Germinal center (tissue), 1 donor: ENCODE data around the gene MAP7D1.

Source experiments
- DNase-seq: peaks from one replicate; pipeline ENCODE4 v3.0.0; 2012; ENCODE audit warnings: mixed read lengths, low spot score

MAP7D1 gene

DNA sequence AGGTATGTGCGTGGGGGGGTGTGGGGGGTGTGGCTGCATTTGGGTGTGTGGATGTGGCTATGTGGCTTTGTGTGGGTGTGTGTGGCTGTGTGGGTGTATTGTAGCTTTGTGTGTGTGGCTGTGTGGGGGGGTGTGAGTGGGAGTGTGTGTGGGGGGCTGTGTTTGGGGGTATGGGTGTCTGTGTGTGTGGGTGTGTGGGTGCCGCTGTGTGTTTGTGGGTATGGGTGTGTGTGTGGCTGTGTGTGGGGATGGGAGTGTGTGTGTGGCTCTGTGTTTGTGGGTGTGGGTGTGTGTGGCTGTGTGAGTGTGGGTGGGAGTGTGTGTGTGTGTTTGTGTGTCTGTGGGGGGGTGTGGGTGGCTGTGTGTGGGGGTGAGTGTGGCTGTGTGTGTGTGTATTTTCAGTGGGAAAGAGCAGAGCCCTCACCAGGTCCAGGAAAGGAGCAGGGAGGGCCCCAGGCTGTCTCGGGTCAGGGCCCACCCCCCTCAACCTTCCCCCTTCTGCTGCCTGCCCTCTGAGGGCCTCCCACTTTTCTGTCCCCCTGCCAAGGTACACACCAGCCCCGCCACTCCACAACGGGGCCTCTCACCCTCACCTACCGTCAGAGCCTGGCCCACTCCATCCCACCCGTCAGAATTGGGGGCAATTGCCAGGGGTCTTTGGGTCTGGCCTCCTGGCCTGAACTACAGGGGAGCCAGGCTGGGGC lies 29.0 kb upstream of the MAP7D1 start:
- no peak for DNase-seq

DNA sequence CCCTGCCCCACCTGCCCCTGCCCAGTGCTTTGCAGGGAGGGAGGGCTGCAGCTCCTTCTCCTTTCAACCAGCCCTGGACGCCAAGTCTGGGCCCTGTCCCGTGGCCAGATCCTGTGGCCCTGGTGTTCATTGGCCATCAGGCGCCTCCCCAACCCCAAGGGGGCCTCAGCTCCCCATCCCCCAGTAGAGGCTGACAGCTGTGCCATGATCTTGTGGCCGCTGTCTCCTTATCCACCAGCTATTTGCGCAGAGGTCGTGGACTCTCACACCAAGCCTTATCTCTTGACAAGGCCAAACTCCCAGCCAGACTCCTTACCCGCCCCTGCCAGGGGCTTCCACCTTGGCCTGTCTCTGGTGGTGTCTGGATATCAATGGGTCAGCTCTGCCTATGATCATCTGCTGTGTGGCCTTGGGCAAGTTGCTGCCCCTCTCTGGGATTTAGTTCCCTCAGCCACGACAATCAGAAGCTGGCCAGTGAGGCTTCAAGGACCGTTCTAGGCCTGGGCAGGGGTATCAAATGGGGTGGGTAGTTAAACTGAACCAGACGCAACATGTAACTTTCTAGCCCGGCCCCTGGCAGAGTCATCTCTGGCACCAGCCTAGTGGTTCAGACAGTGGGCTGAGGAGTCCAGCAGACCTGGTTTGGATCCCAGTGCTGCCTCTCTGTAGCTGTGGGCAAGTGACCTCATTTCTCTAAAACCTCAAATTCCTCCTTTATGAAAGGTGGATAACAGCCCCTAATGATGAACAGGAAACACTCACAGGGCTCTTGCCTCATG lies 27.6 kb upstream of the MAP7D1 start:
- no peak for DNase-seq

DNA sequence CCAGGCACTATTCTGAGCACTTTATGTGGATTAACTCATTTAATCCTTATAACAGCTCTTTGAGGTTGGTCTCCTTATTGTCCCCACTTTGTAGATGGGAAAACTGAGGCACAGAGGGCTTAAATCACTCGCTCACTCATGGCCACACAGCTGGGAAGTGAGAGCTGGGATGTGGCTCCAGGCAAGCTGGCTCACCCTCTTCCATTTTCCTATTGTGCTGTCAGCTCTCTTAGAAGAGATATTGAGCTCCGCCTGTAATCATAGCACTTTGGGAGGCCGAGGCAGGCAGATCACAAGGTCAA lies 27.1 kb upstream of the MAP7D1 start:
- no peak for DNase-seq

DNA sequence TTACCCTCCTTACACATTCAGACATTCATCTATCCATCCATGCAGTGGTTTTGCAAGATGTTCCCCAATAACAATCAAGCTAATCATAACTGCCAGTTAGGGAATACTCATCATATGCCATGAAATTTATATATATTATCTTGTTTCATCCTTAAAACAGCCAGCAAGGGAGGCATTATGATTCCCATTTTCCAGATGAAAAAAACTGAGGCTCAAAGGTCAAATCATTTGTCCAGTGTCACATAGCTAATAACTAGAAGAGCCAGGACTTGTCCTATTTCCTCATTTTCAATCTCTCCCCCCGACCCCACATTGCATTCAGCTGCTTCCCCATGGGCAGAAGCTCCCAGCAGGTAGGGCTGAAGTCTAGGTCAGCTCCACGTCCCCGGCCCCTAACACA lies 23.9 kb upstream of the MAP7D1 start:
- no peak for DNase-seq

DNA sequence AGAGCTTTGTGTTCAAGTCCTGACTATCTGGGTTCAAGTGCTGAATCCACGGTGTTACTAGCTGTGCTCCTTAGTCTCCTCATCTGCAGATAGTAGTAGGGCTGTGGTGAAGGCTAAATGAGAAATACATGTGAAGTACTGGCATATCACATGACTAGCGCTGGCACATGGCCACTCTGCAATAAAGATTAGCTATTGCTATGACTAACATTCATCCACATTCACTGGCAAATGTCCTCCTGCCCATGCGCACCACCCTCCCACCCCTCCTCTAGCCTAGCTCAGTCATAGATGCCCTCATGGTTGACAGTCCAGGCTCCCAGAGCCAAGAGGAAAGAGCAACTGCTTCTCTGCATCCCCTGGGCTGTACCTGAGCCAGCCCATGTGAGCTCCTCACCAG lies 22.5 kb upstream of the MAP7D1 start:
- DNase-seq: no peak

DNA sequence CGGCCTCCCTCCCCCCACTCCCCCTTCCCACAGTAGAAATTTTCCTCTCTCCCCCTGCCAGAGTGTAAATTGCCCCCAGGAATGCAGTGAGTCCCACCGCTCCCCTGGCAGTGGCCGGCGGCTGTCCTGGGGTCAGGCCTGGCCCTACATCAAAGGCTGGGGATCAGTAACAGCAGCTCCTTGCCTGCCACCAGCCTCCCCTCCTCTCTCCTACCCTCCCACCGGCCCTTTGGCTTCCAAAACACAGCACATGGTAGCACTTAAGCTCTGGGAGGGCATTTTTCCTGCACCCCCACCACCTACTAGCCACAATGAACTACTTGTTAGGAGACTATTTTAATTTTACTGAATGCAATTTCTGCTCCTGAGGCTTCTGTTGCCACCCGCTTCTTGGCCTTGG lies 21.9 kb upstream of the MAP7D1 start:
- DNase-seq: no peak

DNA sequence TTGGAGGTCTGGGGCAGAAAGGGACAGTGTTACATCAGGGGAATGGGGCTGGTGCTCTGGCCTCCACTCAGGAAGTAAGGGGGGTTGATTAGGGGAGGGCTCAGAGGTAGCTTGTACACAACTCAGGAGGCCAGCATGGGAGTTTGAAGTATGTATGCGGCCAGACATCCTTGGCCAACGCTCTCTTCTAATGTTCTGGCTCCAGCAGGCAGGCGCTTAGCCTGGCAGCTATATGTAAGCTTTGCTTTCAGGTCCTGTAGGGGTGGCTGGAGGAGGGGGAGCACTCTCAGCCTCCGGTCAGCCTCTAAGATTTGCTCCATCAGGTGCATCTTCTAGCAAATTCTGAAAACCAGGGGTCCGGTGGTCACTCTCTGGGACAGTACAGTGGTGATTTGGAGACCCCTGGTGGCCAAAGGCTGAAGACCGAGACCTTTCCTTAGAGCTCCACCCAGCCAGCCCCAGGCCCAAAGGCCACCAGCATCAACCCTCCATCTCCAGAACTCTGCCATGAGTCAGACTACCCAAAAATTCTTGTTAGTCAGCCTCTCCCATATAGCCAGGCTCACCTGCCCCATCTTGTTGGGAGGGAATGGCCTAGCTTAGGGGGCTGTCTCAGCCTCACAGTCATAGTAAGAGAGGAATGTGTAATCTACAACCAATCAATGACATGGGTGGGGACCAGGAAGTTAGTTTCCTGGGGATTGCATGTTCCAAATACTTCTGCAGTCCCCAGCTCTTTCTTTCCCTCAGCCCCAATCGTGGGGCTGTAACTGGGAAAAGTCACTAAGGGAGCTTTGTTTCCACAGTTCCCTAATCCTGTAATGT lies 21.2 kb upstream of the MAP7D1 start:
- peak; percentile 55 for DNase-seq

DNA sequence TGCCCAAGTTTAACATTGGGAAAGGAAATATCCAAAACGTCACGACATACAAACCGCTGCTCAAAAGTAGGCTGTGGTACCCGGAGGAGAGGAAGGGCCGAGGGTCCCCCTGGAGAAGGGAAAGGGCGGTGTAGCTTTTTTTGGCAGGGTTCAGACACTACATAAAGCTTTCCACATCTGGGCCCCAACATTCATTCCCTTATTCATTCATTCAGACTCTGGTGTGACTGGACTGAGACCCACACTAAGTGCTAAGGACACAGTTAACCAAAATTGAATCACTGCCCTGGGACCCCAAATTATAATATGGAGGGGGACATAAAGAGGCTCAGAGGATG lies 20.7 kb upstream of the MAP7D1 start:
- no peak for DNase-seq

DNA sequence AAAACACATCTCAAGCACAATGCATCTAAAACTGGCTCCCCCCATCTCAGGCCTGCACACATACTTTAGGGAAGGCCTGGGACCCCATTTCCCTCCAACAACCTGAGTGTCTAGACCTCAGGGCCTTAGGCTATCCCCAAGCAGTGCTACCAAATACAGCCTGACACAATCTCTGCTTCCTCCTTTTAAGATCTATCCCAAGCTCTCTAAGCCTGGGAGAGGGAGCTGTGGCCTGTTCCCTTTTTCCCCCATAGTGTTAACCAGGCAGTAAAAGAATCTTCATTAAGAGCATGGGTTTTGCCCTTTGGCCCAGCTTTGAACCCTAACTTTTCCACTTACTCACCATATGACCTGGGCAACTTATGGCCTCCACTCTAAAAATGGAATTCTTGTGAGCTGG lies 20.2 kb upstream of the MAP7D1 start:
- DNase-seq: no peak

DNA sequence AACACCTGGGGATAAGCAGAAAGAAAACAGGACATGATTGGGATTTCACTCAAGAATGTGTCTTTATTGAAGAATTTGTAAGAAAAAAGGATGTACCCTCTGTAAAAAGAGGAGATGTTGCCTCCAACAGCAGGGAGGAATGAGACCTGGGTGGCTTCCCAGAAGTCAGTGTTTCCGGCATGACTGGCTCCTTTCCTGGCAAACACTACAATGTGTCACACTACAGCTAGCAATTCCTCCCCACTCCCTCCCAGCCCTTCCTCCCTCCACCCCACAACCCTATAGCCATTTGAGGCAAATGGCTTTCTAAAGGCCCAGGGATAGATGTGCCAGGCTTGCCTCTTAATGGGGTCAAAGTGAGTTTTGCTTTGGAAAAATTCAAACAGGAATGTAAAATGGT lies 19.4 kb upstream of the MAP7D1 start:
- DNase-seq: no peak

DNA sequence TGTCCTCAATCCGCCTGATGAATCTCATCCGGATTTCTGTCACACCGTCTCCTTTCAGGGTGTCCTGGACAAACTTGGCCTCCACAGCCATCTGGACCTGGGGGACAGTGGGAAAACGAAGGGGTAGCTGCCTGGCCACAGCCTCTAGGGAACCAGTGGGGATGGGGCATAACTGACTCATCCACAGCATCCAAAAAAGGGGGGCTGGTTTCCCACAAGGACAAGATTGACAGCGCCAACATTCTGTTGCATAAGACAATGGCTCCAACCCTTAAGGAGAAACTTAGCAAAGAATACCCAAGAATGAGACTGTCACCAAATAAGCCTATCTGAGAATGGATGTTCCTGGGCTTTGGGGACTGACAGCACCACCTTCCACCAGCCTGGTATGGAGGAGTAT lies 18.7 kb upstream of the MAP7D1 start:
- no peak for DNase-seq

DNA sequence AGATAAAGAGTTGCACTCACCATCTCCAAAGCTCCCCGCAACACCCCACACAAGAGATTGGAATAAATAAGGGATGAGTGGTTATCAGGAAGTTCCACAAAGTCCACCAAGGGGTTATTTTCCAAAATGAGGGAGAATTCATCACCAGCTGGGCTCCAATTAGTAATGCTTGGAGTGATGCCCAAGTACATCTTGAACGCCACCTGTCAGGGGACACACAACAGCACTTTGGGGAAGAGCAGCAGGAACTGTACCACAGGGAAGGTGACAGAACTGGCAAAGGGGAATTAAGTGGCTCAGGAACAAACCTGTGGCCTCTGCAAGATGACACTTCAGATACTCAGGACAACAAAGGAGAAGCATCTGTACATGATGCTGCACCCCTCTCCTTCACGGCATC lies 18.2 kb upstream of the MAP7D1 start:
- no peak for DNase-seq

DNA sequence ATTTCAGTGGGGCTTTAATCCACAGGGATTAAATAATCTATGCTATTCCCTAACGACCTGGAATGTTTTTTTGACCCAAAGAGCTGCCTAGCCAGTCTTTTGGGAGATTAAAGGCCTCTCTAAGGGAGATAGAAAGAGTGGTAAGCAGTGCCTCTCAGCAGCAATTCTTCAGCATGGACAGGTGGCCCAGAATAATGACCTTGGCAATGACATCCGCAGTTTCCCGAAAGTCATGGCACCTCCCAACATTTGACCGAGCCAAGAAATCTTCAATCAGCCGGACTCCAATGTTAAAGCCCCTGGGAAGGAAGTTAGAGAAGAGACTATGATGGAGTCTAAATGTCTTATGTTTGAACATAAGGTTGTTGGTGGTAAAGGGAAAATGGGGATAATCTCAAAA lies 16.4 kb upstream of the MAP7D1 start:
- no peak for DNase-seq

DNA sequence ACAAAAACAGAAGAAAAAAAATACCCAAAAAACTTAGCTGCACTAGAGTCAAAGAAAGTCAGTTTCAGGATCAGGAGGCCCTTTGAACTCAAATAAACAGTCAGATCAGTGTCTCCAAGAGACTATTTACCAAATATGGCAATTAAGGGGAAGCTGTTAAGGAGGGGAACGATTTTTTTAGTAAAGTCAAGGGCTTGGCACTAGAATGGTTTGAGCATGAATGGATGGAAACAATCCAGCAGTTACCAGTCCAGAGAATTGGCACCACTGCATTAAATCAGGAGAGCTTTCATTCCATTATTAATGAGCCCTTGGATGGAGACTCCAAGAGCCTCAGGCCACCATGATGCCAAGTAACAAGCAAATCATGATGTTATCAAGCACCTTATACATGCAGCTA lies 13.8 kb upstream of the MAP7D1 start:
- DNase-seq: no peak

DNA sequence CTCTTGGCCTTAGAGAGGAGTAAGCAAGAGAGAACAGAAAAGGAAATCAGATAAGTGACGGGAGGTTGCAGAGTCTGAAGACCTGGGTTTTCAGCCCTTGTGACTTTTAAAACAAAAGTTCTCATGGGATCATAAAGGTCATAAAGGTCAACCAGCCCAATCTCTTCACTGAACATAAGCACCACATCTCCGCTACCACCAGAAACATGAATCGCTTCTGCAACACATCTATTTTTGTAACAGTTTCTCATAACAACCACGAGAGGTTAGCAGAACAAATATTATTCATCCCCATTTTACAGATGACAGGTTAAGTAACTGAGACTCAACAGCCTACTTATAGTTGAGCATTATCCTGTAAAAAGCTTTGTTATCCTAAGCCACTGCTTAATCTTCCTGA lies 12.5 kb upstream of the MAP7D1 start:
- no peak for DNase-seq

DNA sequence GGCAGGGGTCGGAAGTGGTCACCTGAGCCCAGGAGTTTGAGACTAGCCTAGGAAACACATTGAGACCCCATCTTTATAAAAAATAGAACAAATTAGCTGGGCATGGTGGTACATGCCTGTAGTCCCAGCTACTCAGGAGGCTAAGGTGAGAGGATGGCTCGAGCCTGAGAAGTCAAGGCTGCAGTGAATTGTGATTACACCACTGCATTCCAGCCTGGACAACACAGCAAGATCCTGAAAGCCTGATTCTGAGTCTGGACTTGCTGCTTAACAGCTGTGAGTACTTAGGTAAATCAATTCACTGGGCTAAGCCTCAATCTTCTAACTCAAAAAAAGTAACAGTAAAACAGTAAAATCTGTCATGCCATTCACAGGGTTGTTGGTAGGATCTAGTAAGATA lies 11.5 kb upstream of the MAP7D1 start:
- DNase-seq: no peak

DNA sequence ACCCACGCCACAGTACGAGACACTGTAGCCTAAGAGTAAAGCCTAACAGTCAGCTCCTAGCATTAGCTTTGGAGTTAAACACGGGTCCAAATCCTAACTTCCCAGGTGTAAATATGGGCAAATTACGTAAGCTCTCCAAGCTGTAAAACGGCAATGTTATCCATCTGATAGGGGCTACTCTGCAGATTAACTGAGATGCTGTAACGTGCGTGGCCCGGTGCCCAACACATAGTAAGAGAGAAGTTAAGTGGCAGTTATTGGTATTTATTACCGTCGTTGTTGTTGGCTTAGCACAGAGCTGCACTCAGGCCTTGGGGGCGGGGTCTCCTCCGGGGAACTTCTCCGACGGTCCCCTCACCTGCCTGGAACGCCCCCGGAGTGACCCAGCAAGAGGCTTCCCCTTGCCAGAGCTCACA lies 7.1 kb upstream of the MAP7D1 start:
- no peak for DNase-seq

DNA sequence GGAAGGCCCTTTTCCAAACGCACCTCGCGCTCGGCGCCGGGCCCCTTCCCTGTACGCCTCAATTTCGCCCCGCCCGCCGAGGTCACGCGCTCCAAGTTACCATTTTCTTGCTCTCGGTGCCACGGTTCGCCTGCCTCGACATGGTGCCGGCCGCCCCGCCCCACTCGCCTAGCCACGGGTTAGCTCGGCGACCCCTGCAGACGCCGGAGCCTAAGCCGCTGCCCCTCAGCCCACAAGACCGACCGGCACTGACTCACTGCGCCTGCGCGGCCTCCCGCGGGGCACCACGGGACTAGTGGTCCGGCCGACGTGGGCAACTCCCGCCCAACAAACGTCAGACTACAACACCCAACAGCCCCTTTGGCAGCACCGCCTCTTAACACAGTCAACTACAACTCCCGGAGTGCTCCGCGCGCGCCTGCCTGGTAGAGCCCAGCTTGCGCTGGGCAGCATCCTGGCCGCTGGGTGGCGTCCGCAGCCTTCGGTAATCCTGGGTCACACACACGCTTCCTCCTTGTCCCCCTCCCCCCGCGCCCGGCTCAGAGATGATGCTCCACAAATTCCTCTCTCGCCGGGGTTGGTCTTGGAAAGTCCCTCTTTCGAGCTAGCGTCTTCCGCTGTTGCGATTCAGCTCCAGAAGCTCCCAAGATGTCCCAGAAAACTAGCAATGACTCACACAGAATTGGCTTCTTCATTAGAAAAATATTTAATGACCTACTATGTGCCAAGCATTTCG lies 6.6 kb upstream of the MAP7D1 start, which contains the start of gene TRAPPC3:
TSS of gene TRAPPC3 (minus strand) at position 250 of the 736 bp plus-strand sequence. CDS start at position 142, 108 bp downstream.
- DNase-seq: peak; percentile 99

DNA sequence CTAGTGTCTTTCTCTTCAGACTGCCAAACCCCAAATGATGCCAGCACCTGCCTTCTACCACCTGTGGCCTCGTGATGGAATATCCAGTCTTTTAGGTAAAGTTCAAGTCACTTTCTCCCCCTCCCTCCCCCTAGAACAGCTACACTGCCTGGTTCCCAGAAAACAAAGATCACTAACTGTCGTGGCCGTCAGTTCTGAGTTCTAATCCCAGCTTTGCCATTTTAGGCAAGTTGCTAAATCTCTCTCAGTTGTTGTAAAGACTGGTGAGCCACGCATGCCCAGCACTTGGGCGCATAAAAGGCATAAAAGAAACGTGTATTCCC lies 6.0 kb upstream of the MAP7D1 start:
- no peak for DNase-seq

DNA sequence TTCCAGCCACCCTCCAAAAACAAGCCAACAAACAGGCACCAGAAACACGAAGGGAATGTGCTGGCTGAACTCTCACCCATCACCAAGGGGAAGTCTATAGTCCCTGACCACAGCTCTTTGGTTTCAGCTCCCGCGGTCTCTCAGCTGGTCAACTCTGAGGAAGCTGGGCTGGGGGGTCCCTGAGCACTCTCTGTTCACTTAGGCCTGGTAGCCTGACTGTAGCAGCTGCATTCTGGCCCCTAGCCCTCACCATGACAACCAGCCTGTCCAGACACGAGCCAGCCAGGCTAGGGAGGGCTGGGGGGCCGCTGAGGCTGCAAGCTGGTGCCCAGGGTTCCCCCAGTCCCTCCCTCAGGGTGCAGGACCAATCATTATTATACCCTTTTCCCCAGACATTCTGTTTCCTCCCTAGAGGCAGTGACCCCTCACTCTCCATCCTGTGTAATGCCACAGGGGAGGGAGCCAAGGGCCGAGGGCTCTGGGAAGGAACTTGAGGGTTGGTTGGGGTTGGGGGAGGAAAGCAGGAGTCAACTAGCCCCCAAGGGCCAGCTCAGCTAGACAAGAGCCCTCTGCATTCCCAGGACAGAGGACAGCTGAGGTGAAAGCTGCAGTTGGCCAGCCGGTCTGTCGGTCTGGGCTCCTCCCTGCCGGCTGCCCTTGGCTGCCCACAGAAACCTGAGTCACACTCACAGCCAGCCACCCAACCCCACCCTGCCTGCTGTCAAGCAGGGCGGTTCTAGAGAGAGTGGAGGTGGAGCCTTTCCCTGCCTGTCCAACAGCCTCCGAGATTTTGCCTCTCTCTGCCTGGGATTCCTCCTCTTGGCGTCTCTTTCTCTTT lies 5.4 kb upstream of the MAP7D1 start:
- DNase-seq: peak; percentile 56

DNA sequence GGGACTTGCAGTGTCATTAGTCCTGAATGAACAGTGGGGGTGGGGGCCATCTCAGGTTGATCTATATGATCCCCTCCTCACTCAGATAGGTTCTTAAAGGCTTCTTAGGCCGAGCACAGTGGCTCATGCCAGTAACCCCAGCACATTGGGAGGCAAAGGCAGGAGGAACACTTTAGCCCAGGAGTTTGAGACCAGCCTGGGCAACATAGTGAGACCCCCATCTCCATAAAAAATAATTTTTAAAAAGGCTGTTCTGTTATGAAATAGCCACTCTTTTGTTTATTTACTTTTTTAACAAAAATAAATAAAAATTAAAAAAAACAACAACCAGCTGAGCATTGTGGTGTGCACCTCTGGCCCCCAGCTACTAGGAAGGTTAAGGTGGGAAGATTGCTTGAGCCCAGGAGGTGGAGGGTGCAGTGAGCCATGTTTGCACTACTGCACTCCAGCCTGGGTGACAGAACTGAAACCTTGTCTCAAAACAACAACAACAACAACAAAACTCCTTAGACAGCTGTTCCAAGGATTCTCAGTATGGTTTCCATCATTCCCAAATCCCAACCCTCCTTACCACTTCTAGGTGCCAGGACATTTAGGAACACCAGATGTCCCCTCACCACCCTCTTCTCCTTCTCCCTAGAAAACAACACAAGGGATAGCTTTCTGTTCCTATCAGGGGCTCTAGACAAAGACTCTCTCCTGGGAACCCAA lies 4.7 kb upstream of the MAP7D1 start:
- DNase-seq: no peak
